Activated CD8-positive, alpha-beta T cell treated with anti-CD3 and anti-CD28 coated beads, Interleukin-2, amount 10 ng/mL, durations not matched to agents 7 days and 5 days (primary cell): ENCODE data around the gene NRCAM. TPM values are rescaled to one million over a fixed set of nuclear protein-coding genes. Genes with fewer than 3 reads are reported as not detected.
"Not testable (repeated sequence)": the region's sequence is repeated elsewhere in the genome, so short reads cannot be mapped to it uniquely, and the experiment has no call there.

Experiments
- ATAC-seq: fragments of 150-1000 bp; cut with Tn5 transposase; one replicate; pipeline ENCODE4 v1.10.0; 2021; ENCODE audit warnings: moderate library complexity
- CTCF ChIA-PET: fragments of 350-600 bp; sonication (Branson Sonifier 250); formaldehyde crosslinking; loops from one replicate; lab custom pipeline; 2021; ENCODE audit warnings: antibody characterized with exemption; lab: Charles Lee
- POLR2A ChIA-PET: fragments of 350-600 bp; sonication (Branson Sonifier 250); formaldehyde crosslinking; loops from one replicate; lab custom pipeline; 2021; ENCODE audit warnings: antibody characterized with exemption; lab: Charles Lee
- DNase-seq: peaks from one replicate; pipeline ENCODE4 v3.0.0-alpha.2; 2020
- H3K27ac Mint-ChIP-seq: one replicate; pipeline ENCODE4 v1.8.0; 2021; ENCODE audit warnings: mild to moderate bottlenecking, mixed read lengths
- H3K27me3 Mint-ChIP-seq: one replicate; pipeline ENCODE4 v1.8.0; 2021; ENCODE audit warnings: low read depth, mixed read lengths
- H3K36me3 Mint-ChIP-seq: one replicate; pipeline ENCODE4 v1.8.0; 2021; ENCODE audit warnings: low read depth, mixed read lengths
- H3K4me1 Mint-ChIP-seq: one replicate; pipeline ENCODE4 v1.8.0; 2021; ENCODE audit warnings: low read depth, mixed read lengths
- H3K4me3 Mint-ChIP-seq: one replicate; pipeline ENCODE4 v1.8.0; 2021; ENCODE audit warnings: mild to moderate bottlenecking, mixed read lengths
- H3K9me3 Mint-ChIP-seq: one replicate; pipeline ENCODE4 v1.8.0; 2022; ENCODE audit warnings: mixed read lengths; ENCODE audit not compliant: insufficient read depth
- total RNA-seq, 2 experiments: library from RNA; stranded (reverse); gene quantifications; one replicate each; pipeline ENCODE4 v1.2.3, GENCODE V29; 2021

The NRCAM gene
- total RNA-seq, 2 experiments from 2014 or later, result 0.05 to 0.47 TPM

DNA sequence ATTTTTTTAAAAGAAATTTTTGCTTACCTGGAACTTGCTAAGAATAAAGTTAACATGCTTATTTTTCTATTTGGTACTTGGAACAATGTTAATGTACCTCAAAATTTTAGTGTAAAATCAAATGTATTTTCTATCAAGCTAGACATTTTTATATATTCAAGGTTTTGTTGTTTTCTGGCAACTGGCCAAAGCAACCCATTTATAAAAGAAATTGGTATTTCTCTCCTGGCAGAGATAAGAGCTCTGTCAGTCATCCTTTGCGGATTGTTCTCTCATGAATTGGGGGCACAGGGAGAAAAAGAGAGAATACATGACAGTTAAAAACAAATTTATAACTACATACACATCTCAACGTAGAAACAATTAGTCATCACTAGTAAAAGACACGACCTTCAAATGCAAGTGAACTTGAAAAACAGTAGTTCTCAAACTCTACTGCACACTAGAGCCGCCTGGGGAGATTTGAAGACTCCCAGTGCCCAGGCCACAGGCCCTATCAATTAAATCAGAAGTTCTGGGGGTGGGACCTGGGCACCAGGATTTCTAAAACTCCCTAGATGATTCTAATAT lies 173.7 kb downstream of the NRCAM start:
- Mint-ChIP-seq H3K4me1 (peaks cover 8% of the 10 kb centered on the region), H3K27ac (no peak overlapping the region), H3K9me3 (no peaks in the 10 kb centered on the region), H3K27me3 (no peaks in the 10 kb centered on the region), H3K4me3 (no peak overlapping the region), H3K36me3 (no peaks in the 10 kb centered on the region)
- ChIA-PET POLR2A (no interaction called here), CTCF (no interaction called here)
- no peak for ATAC-seq
- no peak for DNase-seq

GRCh38 chr7:108280136-108280535 lies 176.1 kb downstream of the NRCAM start:
- CTCF ChIA-PET, result no interaction called here
- Mint-ChIP-seq H3K9me3 (no peaks in the 10 kb centered on the region), H3K27ac (no peak overlapping the region), H3K36me3 (no peaks in the 10 kb centered on the region), H3K4me3 (no peak overlapping the region), H3K4me1 (peaks cover 8% of the 10 kb centered on the region), H3K27me3 (no peaks in the 10 kb centered on the region)
- no peak for ATAC-seq
- DNase-seq, result no peak
- POLR2A ChIA-PET, result no interaction called here

GRCh38 chr7:108278776-108279175 lies 177.5 kb downstream of the NRCAM start:
- Mint-ChIP-seq H3K27me3 (no peaks in the 10 kb centered on the region), H3K4me3 (no peak overlapping the region), H3K36me3 (no peaks in the 10 kb centered on the region), H3K27ac (no peak overlapping the region), H3K4me1 (no peaks in the 10 kb centered on the region), H3K9me3 (no peaks in the 10 kb centered on the region)
- no peak for DNase-seq
- POLR2A ChIA-PET, result no interaction called here
- CTCF ChIA-PET, result no interaction called here
- no peak for ATAC-seq

DNA sequence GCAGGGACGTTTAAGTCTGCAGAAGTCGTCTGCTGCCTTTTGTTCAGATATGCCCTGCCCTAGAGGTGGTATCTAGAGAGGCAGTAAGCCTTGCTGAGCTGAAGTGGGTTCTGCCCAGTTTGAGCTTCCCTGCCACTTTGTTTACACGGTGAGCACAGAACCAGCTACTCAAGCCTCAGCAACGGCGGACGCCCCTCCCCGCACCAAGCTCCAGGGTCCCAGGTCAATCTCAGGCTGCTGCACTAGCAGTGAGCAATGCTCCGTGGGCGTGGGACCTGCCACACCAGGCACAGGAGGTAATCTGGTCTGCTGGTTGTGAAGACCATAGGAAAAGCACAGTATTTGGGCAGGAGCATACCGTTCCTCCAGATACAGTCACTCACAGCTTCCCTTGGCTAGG lies 178.0 kb downstream of the NRCAM start:
- no peak overlapping the region for H3K27ac Mint-ChIP-seq
- no peaks in the 10 kb centered on the region for H3K9me3 Mint-ChIP-seq
- no peaks in the 10 kb centered on the region for H3K27me3 Mint-ChIP-seq
- ATAC-seq (no peak), DNase-seq (no peak)
- CTCF ChIA-PET, result no interaction called here
- POLR2A ChIA-PET, result no interaction called here
- no peak overlapping the region for H3K4me3 Mint-ChIP-seq
- no peaks in the 10 kb centered on the region for H3K4me1 Mint-ChIP-seq
- no peaks in the 10 kb centered on the region for H3K36me3 Mint-ChIP-seq

DNA sequence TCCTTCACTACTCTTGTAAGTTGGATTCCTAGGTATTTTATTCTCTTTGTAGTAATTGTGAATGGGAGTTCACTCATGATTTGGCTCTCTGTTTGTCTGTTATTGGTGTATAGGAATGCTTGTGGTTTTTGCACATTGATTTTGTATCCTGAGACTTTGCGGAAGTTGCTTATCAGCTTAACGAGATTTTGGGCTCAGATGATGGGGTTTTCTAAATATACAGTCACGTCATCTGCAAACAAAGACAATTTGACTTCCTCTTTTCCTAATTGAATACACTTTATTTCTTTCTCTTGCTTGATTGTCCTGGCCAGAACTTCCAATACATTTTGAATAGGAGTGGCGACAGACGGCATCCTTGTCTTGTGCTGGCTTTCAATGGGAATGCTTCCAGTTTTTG lies 181.8 kb downstream of the NRCAM start:
- not testable (repeated sequence) for H3K4me1 Mint-ChIP-seq, H3K27me3 Mint-ChIP-seq

DNA sequence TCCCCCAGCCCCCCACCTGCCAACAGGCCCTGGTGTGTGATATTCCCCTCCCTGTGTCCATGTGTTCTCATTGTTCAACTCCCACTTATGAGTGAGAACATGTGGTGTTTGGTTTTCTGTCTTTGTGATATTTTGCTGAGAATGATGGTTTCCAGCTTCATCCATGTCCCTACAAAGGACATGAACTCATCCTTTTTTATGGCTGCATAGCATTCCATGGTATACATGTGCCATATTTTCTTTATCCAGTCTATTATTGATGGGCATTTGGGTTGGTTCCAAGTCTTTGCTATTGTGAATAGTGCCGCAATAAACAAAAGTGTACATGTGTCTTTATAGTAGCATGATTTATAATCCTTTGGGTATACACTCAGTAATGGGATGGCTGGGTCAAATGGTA lies 183.3 kb downstream of the NRCAM start:
- H3K9me3 Mint-ChIP-seq, H3K4me3 Mint-ChIP-seq, POLR2A ChIA-PET, DNase-seq, H3K4me1 Mint-ChIP-seq, H3K36me3 Mint-ChIP-seq, CTCF ChIA-PET, H3K27ac Mint-ChIP-seq, ATAC-seq, H3K27me3 Mint-ChIP-seq: not testable (repeated sequence)

More for the DNA sequence above, 181.8 kb downstream of the NRCAM start:
- CTCF ChIA-PET, H3K4me3 Mint-ChIP-seq, ATAC-seq, H3K36me3 Mint-ChIP-seq, H3K9me3 Mint-ChIP-seq, DNase-seq, H3K27ac Mint-ChIP-seq, POLR2A ChIA-PET: not testable (repeated sequence)

- ChIA-PET CTCF (no interaction called here), POLR2A (no interaction called here)
- H3K4me3 Mint-ChIP-seq, result no peak overlapping the region
- no peaks in the 10 kb centered on the region for H3K27me3 Mint-ChIP-seq
- no peak for ATAC-seq
- H3K36me3 Mint-ChIP-seq, result no peaks in the 10 kb centered on the region
- no peak overlapping the region for H3K27ac Mint-ChIP-seq
- no peak for DNase-seq
- no peaks in the 10 kb centered on the region for H3K9me3 Mint-ChIP-seq
- H3K4me1 Mint-ChIP-seq, result no peaks in the 10 kb centered on the region
Measured at GRCh38 chr7:108270385-108271015, 185.7 kb downstream of the NRCAM start.

DNA sequence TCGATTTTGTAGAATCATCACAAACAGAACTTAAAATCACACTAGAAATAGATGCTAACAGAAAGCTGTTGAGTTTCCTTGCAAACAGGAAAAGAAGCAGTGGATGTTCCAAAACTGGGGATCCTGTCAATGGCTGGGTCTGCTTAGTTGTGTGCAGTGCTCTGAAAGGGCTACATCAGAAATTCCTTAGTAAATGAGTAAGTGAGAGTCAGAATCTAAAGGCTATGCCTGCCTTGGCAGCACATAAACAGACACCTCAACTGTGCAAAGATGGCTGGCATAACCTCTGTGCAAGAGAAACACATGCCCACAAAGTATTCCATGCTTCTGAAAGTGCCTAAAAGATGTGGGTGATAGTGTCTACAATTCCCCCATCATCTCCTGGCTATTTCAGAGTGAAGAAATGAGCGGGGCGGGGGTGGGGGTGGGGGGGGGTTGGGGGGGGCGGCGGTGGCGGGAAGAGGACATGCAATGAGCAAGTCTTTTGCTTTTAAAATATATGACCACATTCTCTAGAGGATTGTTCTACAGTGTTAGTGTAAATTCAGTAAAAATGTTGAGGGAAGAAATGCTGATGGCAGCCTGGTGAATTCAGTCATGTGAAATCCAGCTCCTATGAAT lies 187.9 kb downstream of the NRCAM start:
- ChIA-PET POLR2A (no interaction called here), CTCF (no interaction called here)
- H3K27ac Mint-ChIP-seq, result no peak overlapping the region
- ATAC-seq (no peak), DNase-seq (no peak)
- no peaks in the 10 kb centered on the region for H3K4me1 Mint-ChIP-seq
- no peaks in the 10 kb centered on the region for H3K27me3 Mint-ChIP-seq
- H3K9me3 Mint-ChIP-seq, result no peaks in the 10 kb centered on the region
- no peak overlapping the region for H3K4me3 Mint-ChIP-seq
- no peaks in the 10 kb centered on the region for H3K36me3 Mint-ChIP-seq

DNA sequence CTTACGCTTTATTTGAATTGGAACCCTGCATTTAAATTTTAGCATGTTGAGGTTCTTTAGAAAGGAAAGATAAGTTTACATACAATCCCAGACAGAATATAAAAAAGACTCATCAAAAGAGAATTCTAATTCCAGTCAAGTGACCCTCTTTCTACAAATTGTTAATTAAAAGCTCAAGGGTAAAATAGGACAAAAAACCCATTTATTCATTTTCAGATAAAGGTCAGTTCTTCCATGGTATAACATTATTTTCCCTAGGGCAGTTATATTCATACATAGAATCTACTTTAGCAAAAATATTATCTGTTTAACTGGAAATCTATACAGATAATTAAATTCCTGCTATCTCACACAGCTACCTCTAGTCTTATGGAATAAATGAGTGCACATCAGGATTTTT lies 188.6 kb downstream of the NRCAM start:
- ChIA-PET CTCF (no interaction called here), POLR2A (no interaction called here)
- ATAC-seq, result no peak
- DNase-seq, result no peak
- H3K4me1 Mint-ChIP-seq, result no peaks in the 10 kb centered on the region
- H3K36me3 Mint-ChIP-seq, result no peaks in the 10 kb centered on the region
- H3K27ac Mint-ChIP-seq, result no peak overlapping the region
- H3K27me3 Mint-ChIP-seq, result no peaks in the 10 kb centered on the region
- H3K4me3 Mint-ChIP-seq, result no peak overlapping the region
- H3K9me3 Mint-ChIP-seq, result no peaks in the 10 kb centered on the region

DNA sequence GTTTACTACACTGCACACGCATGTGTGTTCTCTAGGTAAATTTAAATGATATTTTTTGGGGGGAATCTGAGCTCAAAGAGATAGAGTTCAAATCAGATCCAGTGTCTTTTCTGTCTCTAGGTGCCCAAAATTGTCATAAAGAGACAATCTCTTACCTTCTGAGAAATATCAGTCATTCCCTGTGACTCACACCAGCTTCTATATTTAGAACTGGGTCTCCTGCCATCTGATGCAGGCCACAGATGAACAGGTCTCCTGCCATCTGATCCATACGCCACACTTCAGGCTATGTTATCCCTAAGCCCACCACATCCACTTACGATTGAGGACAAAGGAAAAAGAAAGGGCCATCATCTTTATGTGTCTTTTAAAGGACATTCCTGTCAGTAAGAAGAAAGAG lies 189.7 kb downstream of the NRCAM start:
- Mint-ChIP-seq H3K4me3 (no peak overlapping the region), H3K27ac (no peak overlapping the region), H3K27me3 (no peaks in the 10 kb centered on the region), H3K4me1 (no peaks in the 10 kb centered on the region), H3K9me3 (no peaks in the 10 kb centered on the region), H3K36me3 (no peaks in the 10 kb centered on the region)
- ATAC-seq (no peak), DNase-seq (no peak)
- CTCF ChIA-PET, result no interaction called here
- POLR2A ChIA-PET, result no interaction called here

DNA sequence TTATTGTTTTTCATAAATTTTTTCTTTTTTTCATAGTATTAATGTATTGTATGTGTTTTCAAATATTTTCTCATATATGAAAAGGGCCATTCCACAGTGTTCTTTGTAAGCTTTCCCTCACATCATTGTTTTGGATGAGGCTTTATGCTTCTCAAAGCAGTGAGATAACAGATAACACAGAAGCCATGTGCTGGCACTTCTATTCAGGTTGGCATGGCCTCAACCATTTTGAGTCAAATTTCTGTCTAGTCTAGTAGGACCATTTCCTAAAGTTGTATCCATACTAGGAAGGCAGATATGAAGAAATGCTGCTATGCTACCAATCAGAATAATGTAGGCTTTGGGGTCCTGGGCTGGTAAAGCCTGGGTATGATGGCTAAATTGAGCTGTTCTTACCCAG lies 190.2 kb downstream of the NRCAM start:
- no peaks in the 10 kb centered on the region for H3K36me3 Mint-ChIP-seq
- CTCF ChIA-PET, result no interaction called here
- H3K27me3 Mint-ChIP-seq, result no peaks in the 10 kb centered on the region
- H3K4me3 Mint-ChIP-seq, result no peak overlapping the region
- no peak overlapping the region for H3K27ac Mint-ChIP-seq
- DNase-seq (no peak), ATAC-seq (no peak)
- no peaks in the 10 kb centered on the region for H3K9me3 Mint-ChIP-seq
- POLR2A ChIA-PET, result no interaction called here
- H3K4me1 Mint-ChIP-seq, result no peaks in the 10 kb centered on the region

- ChIA-PET POLR2A (no interaction called here), CTCF (no interaction called here)
- Mint-ChIP-seq H3K9me3 (no peaks in the 10 kb centered on the region), H3K27ac (no peak overlapping the region), H3K4me1 (no peaks in the 10 kb centered on the region), H3K4me3 (no peak overlapping the region), H3K27me3 (no peaks in the 10 kb centered on the region), H3K36me3 (no peaks in the 10 kb centered on the region)
- DNase-seq (no peak), ATAC-seq (no peak)
Measured at GRCh38 chr7:108265007-108265406, 191.2 kb downstream of the NRCAM start.
